Fibroblast of skin of left biceps (primary cell): ENCODE data around the gene GALNTL6.

ENCODE experiments used
- DNase-seq, 2 experiments: peaks; one replicate each; pipeline ENCODE4 v3.0.0-alpha.2; 2013; ENCODE audit warnings: low read depth in 2 of 2

Gene GALNTL6

GRCh38 chr4:172547724-172548123, 734.5 kb downstream of the GALNTL6 start:
- DNase-seq: no peak

DNA sequence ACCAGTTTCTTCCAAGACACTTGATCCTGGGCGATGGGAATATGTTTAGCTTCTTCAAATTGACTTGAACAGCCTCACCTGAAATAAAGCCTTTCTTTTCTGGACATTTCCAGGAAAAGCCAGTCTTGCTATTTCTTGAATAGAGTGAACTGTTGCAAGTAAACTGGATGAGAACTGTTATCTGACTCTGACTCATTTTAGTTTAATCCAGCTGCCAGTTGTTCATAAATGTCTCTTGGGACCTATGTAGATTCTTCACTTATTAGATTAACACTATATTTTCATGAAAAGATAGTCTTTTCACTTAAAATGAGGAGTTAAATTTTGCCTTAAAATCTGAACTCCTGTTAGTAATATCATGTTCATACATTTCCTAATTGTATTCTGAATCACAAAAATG, 740.0 kb downstream of the GALNTL6 start:
- no peak for DNase-seq

DNA sequence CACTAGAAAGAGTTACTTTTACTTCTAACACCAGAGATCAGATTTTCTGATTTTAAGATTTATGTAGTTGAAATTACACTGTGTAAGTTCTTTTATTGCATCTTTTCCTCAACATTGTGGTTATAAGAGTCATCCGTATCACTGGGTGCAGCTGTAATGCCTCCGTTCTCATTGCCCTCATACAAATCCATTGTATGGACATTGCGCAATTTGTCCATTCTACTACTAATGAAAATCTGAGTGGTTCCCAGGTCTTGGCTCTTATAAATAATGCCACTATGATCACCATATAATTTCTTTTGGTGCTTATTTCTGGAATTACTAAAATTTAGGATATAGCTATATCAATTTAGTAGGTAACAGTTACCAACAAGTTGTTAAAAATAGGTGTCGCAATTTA, 741.4 kb downstream of the GALNTL6 start:
- DNase-seq: no peak

DNA sequence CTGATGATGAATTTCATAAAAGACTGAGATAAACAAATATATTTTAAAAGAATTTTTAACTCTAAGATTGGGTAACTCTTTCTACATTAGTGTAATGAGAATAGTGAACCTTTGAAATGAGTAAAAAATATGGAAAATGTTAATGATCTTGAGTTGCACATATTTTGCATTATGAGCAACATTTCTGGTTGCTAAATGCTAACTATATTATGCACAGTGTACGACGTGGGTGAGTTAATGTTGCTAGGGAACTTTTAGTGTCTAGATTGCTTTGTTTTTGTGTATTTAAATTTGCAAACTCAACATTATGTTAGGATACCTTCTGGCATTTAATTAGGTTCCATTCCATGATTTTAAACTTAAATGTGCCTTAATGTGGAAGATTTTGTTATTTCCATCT, 742.5 kb downstream of the GALNTL6 start:
- no peak for DNase-seq

GRCh38 chr4:172573899-172574298, 760.7 kb downstream of the GALNTL6 start:
- no peak for DNase-seq

DNA sequence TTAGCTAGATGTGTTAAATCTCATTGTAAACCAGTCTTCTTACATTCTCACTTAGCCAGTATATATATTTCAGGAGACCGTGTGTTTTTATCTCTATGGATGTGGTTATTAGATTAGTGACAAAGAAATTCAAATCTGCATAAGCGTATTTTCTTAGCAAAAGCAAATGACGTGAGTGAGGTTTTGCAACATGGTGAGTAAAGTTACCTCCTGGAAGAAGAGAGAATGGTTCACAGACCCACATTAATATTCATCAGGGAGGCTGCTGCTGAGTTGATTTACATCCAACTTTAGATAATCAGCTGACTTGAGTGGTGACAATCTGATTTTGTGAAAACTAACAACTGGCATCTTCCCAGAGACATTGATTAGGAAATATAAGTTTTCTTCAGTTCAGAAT, 765.5 kb downstream of the GALNTL6 start:
- DNase-seq: no peak

GRCh38 chr4:172584816-172585215, 771.6 kb downstream of the GALNTL6 start:
- no peak for DNase-seq

DNA sequence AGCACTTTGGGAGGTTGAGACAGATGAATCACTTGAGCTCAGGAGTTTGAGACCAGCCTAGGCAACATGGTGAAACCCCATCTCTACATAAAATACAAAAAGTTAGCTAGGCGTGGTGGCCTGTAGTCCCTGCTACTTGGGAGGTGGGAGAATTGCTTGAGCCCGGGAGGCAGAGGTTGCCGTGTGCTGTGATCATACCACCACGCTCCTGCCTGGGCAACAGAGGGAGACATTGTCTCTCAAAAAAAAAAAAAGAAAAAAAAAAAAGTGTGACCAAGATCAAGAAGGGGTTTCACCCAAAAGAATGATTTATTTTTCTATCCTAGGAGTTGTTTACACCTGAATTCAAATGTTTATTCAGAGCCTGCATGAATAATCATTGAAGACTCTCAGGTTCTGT, 783.0 kb downstream of the GALNTL6 start:
- no peak for DNase-seq

GRCh38 chr4:172599554-172599953, 786.4 kb downstream of the GALNTL6 start:
- no peak for DNase-seq

- DNase-seq: no peak
Measured at GRCh38 chr4:172601195-172601594, 788.0 kb downstream of the GALNTL6 start.

GRCh38 chr4:172619218-172619617, 806.0 kb downstream of the GALNTL6 start:
- no peak for DNase-seq

DNA sequence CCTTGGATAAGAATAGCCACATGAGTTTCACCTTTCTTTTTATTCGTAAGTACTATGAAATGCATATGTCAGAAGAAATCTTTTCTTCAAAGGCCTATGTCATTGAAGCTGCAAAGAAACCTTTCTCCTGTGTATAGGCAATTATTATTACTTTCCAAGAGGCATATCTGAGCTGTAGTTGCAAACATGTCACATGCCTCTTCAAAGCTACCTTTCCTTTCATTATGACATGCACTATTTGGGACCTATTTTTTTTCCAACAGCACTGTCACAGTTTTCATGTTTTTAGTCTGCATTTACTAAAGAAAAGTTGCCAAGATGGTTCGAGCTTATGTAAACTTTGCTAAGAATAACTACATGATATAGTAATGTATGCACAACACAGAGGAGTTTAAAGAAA, 806.6 kb downstream of the GALNTL6 start:
- no peak for DNase-seq

DNA sequence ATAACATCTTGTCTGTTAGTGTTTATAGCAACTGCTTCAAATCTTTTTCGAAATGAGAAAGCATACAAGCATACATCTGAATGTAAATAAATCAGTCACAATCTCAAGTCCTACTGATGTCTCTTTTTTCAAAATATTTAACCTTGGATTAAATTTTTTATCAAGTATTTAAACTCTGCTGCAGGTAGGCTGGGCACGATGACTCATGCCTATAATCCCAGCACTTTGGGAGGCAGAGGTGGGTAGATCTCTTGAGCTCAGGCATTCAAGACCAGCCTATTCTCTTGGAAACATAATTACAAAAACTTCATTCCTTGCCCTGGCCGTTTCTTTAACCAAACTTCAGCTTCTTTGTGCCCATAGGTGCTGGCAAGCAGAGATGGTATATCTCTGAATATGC, 815.1 kb downstream of the GALNTL6 start:
- DNase-seq: no peak

GRCh38 chr4:172630280-172630679, 817.1 kb downstream of the GALNTL6 start:
- no peak for DNase-seq

DNA sequence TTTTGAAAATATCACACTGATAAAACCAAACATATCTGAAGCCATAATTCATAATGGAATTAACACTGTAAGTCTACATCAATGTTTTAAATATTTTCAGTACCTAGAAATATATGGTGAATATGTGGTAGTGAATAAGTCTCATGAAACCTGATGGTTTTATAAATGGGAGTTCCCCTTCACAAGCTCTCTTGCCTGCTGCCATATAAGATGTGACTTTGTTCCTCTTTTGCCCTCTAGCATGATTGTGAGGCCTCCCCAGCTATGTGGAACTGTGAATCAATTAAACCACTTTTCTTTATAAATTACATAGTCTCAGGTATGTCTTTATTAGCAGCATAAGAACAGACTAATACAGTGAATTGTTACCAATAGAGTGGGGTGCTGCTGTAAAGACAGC, 818.6 kb downstream of the GALNTL6 start:
- DNase-seq: no peak

GRCh38 chr4:172648471-172648870, 835.3 kb downstream of the GALNTL6 start:
- DNase-seq: no peak

DNA sequence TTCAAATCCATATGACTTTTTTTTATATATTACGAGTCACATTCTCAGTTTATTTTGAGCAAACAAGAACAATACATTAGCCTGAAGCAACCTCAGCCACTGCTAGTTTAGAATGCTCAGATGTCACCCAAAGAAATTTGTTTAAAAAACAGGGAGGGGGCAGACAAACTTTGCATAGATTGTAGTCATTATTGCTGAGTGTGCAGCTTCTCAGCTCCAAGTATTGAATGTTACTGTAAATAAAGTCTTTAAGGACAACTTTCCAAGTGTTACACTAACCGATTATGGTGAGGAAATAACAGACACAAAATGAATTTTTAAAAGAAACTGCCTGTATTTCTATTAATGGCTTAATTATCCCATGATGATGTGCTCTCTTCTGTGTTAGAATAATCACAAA, 835.9 kb downstream of the GALNTL6 start:
- DNase-seq: no peak

GRCh38 chr4:172650758-172651530, 837.7 kb downstream of the GALNTL6 start:
- no peak for DNase-seq

- no peak for DNase-seq
Measured at GRCh38 chr4:172651961-172652360, 838.8 kb downstream of the GALNTL6 start.

- DNase-seq: no peak
Measured at GRCh38 chr4:172652369-172652768, 839.2 kb downstream of the GALNTL6 start.

DNA sequence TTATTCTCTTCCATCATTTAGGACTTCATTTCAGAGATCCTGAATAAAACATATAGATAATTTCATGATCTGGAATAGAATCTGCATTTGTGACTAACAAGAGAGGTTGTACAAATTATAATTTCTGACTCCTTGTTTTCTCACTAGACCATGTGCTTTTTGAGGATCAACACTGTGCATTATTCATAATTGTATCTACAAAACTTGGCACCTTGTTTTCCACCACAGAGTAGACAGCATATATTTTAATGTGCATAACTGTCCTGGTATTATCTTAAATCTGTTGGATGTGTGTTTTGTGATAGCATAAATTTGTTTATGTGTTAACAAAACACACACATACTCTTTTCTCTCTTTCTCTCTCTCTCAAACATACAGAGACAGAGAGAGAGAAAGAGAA, 840.5 kb downstream of the GALNTL6 start:
- DNase-seq: no peak

- DNase-seq: no peak
Measured at GRCh38 chr4:172654457-172654856, 841.3 kb downstream of the GALNTL6 start.

GRCh38 chr4:172656055-172656454, 842.9 kb downstream of the GALNTL6 start:
- DNase-seq: no peak

GRCh38 chr4:172657081-172657480, 843.9 kb downstream of the GALNTL6 start:
- DNase-seq: no peak
